Right atrium auricular region (tissue), 2 donors: ENCODE results near the gene CADPS2. TPM values are rescaled to one million over a fixed set of nuclear protein-coding genes. Genes with fewer than 3 reads are reported as not detected.

Source experiments
- DNase-seq: peaks from one replicate; pipeline ENCODE4 v3.0.0-alpha.2; 2019; ENCODE audit warnings: low spot score
- H3K27ac ChIP-seq, 2 donors: fragments of 200-600 bp; sonication (generic); 1 replicate in 1 of 2; 2 replicates in 1 of 2; pipeline ENCODE4 v1.5.1; 2016 to 2019
- H3K27me3 ChIP-seq, 2 donors: fragments of 200-600 bp; sonication (generic); one replicate each; pipeline versions ENCODE4 v1.5.1 to v1.6.0; 2017 to 2019
- H3K36me3 ChIP-seq: fragments of 200-600 bp; sonication (generic); one replicate; pipeline ENCODE4 v1.5.1; 2016
- H3K4me1 ChIP-seq, 2 donors: fragments of 200-600 bp; sonication (generic); one replicate each; pipeline versions ENCODE4 v1.5.1 to v1.6.0; 2017 to 2019
- H3K4me3 ChIP-seq, 2 donors: fragments of 200-600 bp; sonication (generic); 1 replicate in 1 of 2; 2 replicates in 1 of 2; pipeline ENCODE4 v1.5.1; 2017 to 2019; ENCODE audit warnings: mild to moderate bottlenecking in 1 of 2, moderate library complexity in 1 of 2
- H3K9me3 ChIP-seq, 2 donors: fragments of 200-600 bp; sonication (generic); one replicate each; pipeline ENCODE4 v1.5.1; 2019
- CTCF ChIP-seq, 2 donors: fragments of 200-600 bp; sonication (generic); IDR thresholded peaks; one replicate each; pipeline ENCODE4 v1.5.1; 2019; ENCODE audit warnings: antibody characterized with exemption in 2 of 2
- total RNA-seq, 2 donors: library from RNA; depleted of rRNA; stranded (reverse); fragments of >200 nt; gene quantifications; one replicate each; pipeline ENCODE4 v1.1.0, GENCODE V29; 2016

The CADPS2 gene
- total RNA-seq, 2 donors from 2014 or later = 11.8 to 19.9 TPM

- H3K27me3 ChIP-seq = no peaks in the 10 kb centered on the region
- H3K4me3 ChIP-seq = no peak overlapping the region
- no peak for DNase-seq
- H3K9me3 ChIP-seq = no peaks in the 10 kb centered on the region
- no peak overlapping the region for H3K27ac ChIP-seq
- no peaks in the 10 kb centered on the region for H3K4me1 ChIP-seq
- peaks cover 3% of the 10 kb centered on the region for H3K36me3 ChIP-seq
- TF ChIP-seq CTCF (IDR thresholded peaks at IDR 0.05) = no peak
Measured at GRCh38 chr7:122362473-122362872, 523.8 kb downstream of the CADPS2 start.

GRCh38 chr7:122354656-122355055 lies 531.6 kb downstream of the CADPS2 start:
- Histone ChIP-seq H3K27ac (no peak overlapping the region), H3K27me3 (no peaks in the 10 kb centered on the region), H3K36me3 (no peaks in the 10 kb centered on the region), H3K4me1 (no peaks in the 10 kb centered on the region), H3K4me3 (no peak overlapping the region), H3K9me3 (no peaks in the 10 kb centered on the region)
- no peak for TF ChIP-seq CTCF (IDR thresholded peaks at IDR 0.05)
- DNase-seq = no peak

- DNase-seq = no peak
- no peaks in the 10 kb centered on the region for H3K4me1 ChIP-seq
- no peaks in the 10 kb centered on the region for H3K36me3 ChIP-seq
- no peak overlapping the region for H3K27ac ChIP-seq
- TF ChIP-seq CTCF (IDR thresholded peaks at IDR 0.05) = no peak
- no peak overlapping the region for H3K4me3 ChIP-seq
- H3K27me3 ChIP-seq = no peaks in the 10 kb centered on the region
- H3K9me3 ChIP-seq = no peaks in the 10 kb centered on the region
Measured at GRCh38 chr7:122352454-122352853, 533.8 kb downstream of the CADPS2 start.

- no peaks in the 10 kb centered on the region for H3K9me3 ChIP-seq
- no peak for TF ChIP-seq CTCF (IDR thresholded peaks at IDR 0.05)
- no peaks in the 10 kb centered on the region for H3K36me3 ChIP-seq
- H3K27me3 ChIP-seq = no peaks in the 10 kb centered on the region
- no peak for DNase-seq
- no peaks in the 10 kb centered on the region for H3K4me1 ChIP-seq
- no peak overlapping the region for H3K27ac ChIP-seq
- no peak overlapping the region for H3K4me3 ChIP-seq
Measured at GRCh38 chr7:122350701-122351100, 535.6 kb downstream of the CADPS2 start.

- Histone ChIP-seq H3K9me3 (no peaks in the 10 kb centered on the region), H3K27me3 (no peaks in the 10 kb centered on the region), H3K27ac (no peak overlapping the region), H3K4me1 (no peaks in the 10 kb centered on the region), H3K36me3 (no peaks in the 10 kb centered on the region), H3K4me3 (no peak overlapping the region)
- DNase-seq = no peak
- TF ChIP-seq CTCF (IDR thresholded peaks at IDR 0.05) = no peak
Measured at GRCh38 chr7:122344303-122344620, 542.0 kb downstream of the CADPS2 start.

- Histone ChIP-seq H3K4me1 (no peaks in the 10 kb centered on the region), H3K9me3 (no peaks in the 10 kb centered on the region), H3K27me3 (no peaks in the 10 kb centered on the region), H3K4me3 (no peak overlapping the region), H3K27ac (no peak overlapping the region), H3K36me3 (no peaks in the 10 kb centered on the region)
- DNase-seq = no peak
- TF ChIP-seq CTCF (IDR thresholded peaks at IDR 0.05) = no peak
Measured at GRCh38 chr7:122343601-122344302, 542.5 kb downstream of the CADPS2 start.
